HCT116 (cell line): ENCODE data around the gene ITGA7. TPM values are rescaled to one million over a fixed set of nuclear protein-coding genes. Genes with fewer than 3 reads are reported as not detected.

ENCODE experiments used
- ATAC-seq: fragments of 200-7000 bp; cut with Tn5 transposase; 2 replicates; pipeline ENCODE4 v1.9.1; 2020; ENCODE audit warnings: mild to moderate bottlenecking, moderate library complexity
- BruUV-seq: library from RNA; stranded (reverse); fragments of 400-500 nt; replicated peaks from 2 replicates; lab custom pipeline; 2021; lab: Mats Ljungman, UMichigan
- CTCF ChIA-PET: fragments of 300-600 bp; sonication (Branson Sonifier 250); formaldehyde crosslinking; loops from one replicate; lab custom pipeline; 2021; ENCODE audit warnings: antibody characterized with exemption; lab: Charles Lee
- POLR2A ChIA-PET: fragments of 300-600, 350-600 bp; sonication (Branson Sonifier 250); formaldehyde crosslinking; loops from one replicate; lab custom pipeline; 2021; ENCODE audit warnings: antibody characterized with exemption; lab: Charles Lee
- RAD21 ChIA-PET, 2 experiments: fragments of 300-600 bp; sonication (Branson Sonifier 250); formaldehyde crosslinking; loops; one replicate each; lab custom pipeline; 2023; ENCODE audit warnings: low total read pairs in 2 of 2; ENCODE audit not compliant: uncharacterized antibody in 2 of 2, unreplicated experiment in 2 of 2, low non-redundant PET in 1 of 2; lab: Charles Lee
- DNase-seq: peaks from one replicate; pipeline ENCODE4 v3.0.0-alpha.2; 2010; ENCODE audit warnings: low read depth, low spot score
- H2AFZ ChIP-seq: fragments of 200-600 bp; shearing (Covaris generic), sonication (generic); 2 replicates; pipeline ENCODE4 v1.6.1; 2017; ENCODE audit warnings: low read depth, mixed run types, mixed read lengths, antibody characterized with exemption, low read length; ENCODE audit not compliant: poor library complexity, severe bottlenecking
- H3K27ac ChIP-seq: 2 replicates; pipeline ENCODE4 v1.5.1; 2012; ENCODE audit warnings: low read depth, low read length
- H3K27me3 ChIP-seq: fragments of 200-600 bp; sonication (generic); 2 replicates; pipeline ENCODE4 v1.6.1; 2016; ENCODE audit warnings: mixed run types, low read length, mixed read lengths; ENCODE audit not compliant: insufficient read depth
- H3K36me3 ChIP-seq, 2 experiments: fragments of 200-500 bp in 1 of 2; fragments of 200-600 bp in 1 of 2; sonication (Bioruptor generic) in 1 of 2; sonication (generic) in 1 of 2; 2 replicates each; pipeline versions ENCODE4 v1.5.1 to v1.6.1; 2014 to 2016; ENCODE audit warnings: low read length in 2 of 2, inconsistent platforms in 1 of 2, mixed read lengths in 1 of 2, mixed run types in 1 of 2; ENCODE audit not compliant: insufficient read depth in 2 of 2, control insufficient read depth in 1 of 2
- H3K4me1 ChIP-seq, 2 experiments: fragments of 200-600 bp in 1 of 2; sonication (generic) in 1 of 2; 2 replicates each; pipeline versions ENCODE4 v1.5.1 to v1.6.1; 2012 to 2017; ENCODE audit warnings: low read length in 2 of 2, inconsistent platforms in 1 of 2, mild to moderate bottlenecking in 1 of 2, mixed read lengths in 1 of 2, mixed run types in 1 of 2, moderate library complexity in 1 of 2; ENCODE audit not compliant: insufficient read depth in 2 of 2, control insufficient read depth in 1 of 2
- H3K4me2 ChIP-seq: fragments of 200-600 bp; sonication (generic); 2 replicates; pipeline ENCODE4 v1.6.1; 2017; ENCODE audit warnings: mixed run types, low read length, mixed read lengths
- H3K4me3 ChIP-seq, 2 experiments: fragments of 200-600 bp in 1 of 2; sonication (generic) in 1 of 2; replicated peaks in 1 of 2; 2 replicates each; pipeline ENCODE4 v1.5.1; 2011 to 2016; ENCODE audit warnings: low read length in 2 of 2, control low read depth in 1 of 2, low read depth in 1 of 2, mild to moderate bottlenecking in 1 of 2, mixed read lengths in 1 of 2, mixed run types in 1 of 2
- H3K79me2 ChIP-seq: fragments of 200-600 bp; sonication (generic); 2 replicates; pipeline ENCODE4 v1.6.1; 2017; ENCODE audit warnings: mild to moderate bottlenecking, mixed run types, low read length, moderate library complexity, mixed read lengths; ENCODE audit not compliant: insufficient read depth
- H3K9ac ChIP-seq: fragments of 200-600 bp; sonication (generic); 2 replicates; pipeline ENCODE4 v1.6.1; 2016; ENCODE audit warnings: low read length, mixed read lengths
- H3K9me2 ChIP-seq: fragments of 200-600 bp; sonication (generic), shearing (Covaris generic); 2 replicates; pipeline ENCODE4 v1.6.1; 2017; ENCODE audit warnings: mixed run types, mild to moderate bottlenecking, moderate library complexity; ENCODE audit not compliant: insufficient read depth
- H3K9me3 ChIP-seq, 2 experiments: fragments of 200-500 bp in 1 of 2; fragments of 200-600 bp in 1 of 2; sonication (Bioruptor generic) in 1 of 2; sonication (generic) in 1 of 2; 2 replicates each; pipeline ENCODE4 v1.6.1; 2014 to 2017; ENCODE audit warnings: low read length in 2 of 2, mixed read lengths in 2 of 2, inconsistent platforms in 1 of 2, low read depth in 1 of 2, mild to moderate bottlenecking in 1 of 2, mixed run types in 1 of 2, moderate library complexity in 1 of 2; ENCODE audit not compliant: control insufficient read depth in 1 of 2, insufficient read depth in 1 of 2
- H4K20me1 ChIP-seq: fragments of 200-600 bp; sonication (generic), shearing (Covaris generic); 2 replicates; pipeline ENCODE4 v1.6.1; 2017; ENCODE audit warnings: mixed run types, mild to moderate bottlenecking, moderate library complexity; ENCODE audit not compliant: insufficient read depth
- CBX3 ChIP-seq: IDR thresholded peaks from 2 replicates; pipeline ENCODE4 v1.6.1; 2012; ENCODE audit warnings: low read depth
- POLR2A ChIP-seq: IDR thresholded peaks from 2 replicates; pipeline ENCODE4 v1.7.0; 2011; ENCODE audit warnings: borderline replicate concordance; ENCODE audit not compliant: insufficient read depth, insufficient read length; ENCODE audit errors: extremely low read depth
- RAD21 ChIP-seq: IDR thresholded peaks from 2 replicates; pipeline ENCODE4 v1.6.1; 2012; ENCODE audit warnings: low read depth, mild to moderate bottlenecking
- SIN3A ChIP-seq: IDR thresholded peaks from 2 replicates; pipeline ENCODE4 v1.6.1; 2012; ENCODE audit warnings: low read depth
- SRF ChIP-seq: IDR thresholded peaks from 2 replicates; pipeline ENCODE4 v1.6.1; 2012; ENCODE audit warnings: low read depth
- TCF7L2 ChIP-seq: IDR thresholded peaks from 2 replicates; pipeline ENCODE4 v1.7.0; 2011; ENCODE audit warnings: borderline replicate concordance, inconsistent platforms; ENCODE audit not compliant: insufficient read depth, insufficient read length; ENCODE audit errors: extremely low read depth
- ZFX ChIP-seq: fragments of 450-650 bp; IDR thresholded peaks from 2 replicates; pipeline ENCODE4 v1.6.1; 2017
- intact Hi-C: fragments of 100-400 bp; cut with micrococcal nuclease; formaldehyde crosslinking; loops from 2 replicates; pipeline ENCODE4 v1.10.0; 2022
- total RNA-seq: library from RNA; stranded (reverse); gene quantifications from one replicate; pipeline ENCODE4 v1.2.1, GENCODE V29; 2021; ENCODE audit not compliant: unreplicated experiment
- TF ChIP-seq, protein P1 (sequence below): IDR thresholded peaks from 2 replicates; pipeline ENCODE4 v1.6.1; 2011; ENCODE audit warnings: mild to moderate bottlenecking, low read length, moderate library complexity; ENCODE audit not compliant: insufficient replicate concordance; ENCODE audit errors: extremely low read depth

The ITGA7 gene
- total RNA-seq, 1 experiment from 2014 or later = 17.8 TPM

DNA sequence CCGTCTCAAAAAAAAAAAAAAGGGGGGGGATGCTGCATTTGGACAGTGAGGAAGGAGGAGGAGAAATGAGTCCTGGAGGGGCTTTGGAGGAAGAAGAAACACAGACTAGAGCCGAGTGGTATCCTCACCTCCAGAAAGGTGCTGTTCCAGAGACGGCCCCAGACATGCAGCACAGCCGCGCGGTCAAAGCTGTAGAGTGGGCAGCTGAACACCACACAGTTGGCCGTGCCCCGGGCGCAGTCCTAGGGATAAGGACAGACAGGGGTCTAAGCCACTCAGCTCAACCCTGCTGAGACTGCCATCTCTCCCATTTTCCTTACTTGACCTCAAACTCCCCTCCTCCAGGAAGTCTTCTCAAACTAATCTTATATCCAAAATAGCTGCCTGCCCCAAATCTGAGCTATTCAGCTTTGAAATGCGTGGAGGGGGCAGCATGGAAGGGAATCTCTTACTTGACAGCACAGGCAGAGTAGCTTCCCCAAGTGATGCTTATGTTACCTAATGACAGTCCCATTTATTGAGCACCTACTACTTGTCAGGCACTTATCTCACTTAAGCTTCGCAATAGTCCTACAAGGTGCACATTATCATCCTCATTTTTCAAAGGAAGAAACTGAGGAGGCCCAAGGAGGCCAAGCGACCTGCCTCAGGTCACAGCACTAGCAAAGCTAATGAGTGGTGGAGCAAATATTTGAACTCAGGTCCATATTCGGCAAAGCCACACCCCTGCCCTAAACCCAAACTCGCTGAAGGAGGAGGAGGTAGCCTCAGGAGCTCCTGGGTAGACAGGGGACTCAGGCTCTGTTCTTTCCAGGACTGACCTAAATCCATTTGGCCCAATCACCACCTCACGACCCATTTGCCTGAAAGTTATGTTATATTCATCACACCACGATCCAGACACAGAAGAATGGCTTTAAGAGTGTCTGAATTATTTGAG is 18.7 kb downstream of the ITGA7 start:
- Histone ChIP-seq H3K4me1 (no peaks in the 10 kb centered on the region), H3K36me3 (no peaks in the 10 kb centered on the region), H3K9me3 (no peaks in the 10 kb centered on the region), H3K4me2 (no peak overlapping the region), H2AFZ (no peak overlapping the region), H4K20me1 (no peaks in the 10 kb centered on the region), H3K79me2 (no peaks in the 10 kb centered on the region), H3K9me2 (no peaks in the 10 kb centered on the region), H3K27ac (no peak overlapping the region), H3K9ac (no peak overlapping the region), H3K4me3 (no peak overlapping the region), H3K27me3 (no peaks in the 10 kb centered on the region)
- ChIA-PET RAD21 (no interaction called here), POLR2A (interaction anchor here (0.7 kb wide), 1 partner anchor 19 kb away, joined by 7 read pairs; no protein-coding TSS in a partner anchor), CTCF (interaction anchor here (0.6 kb wide), 1 partner anchor 8 kb away, joined by 8 read pairs; a partner anchor contains a TSS)
- ATAC-seq (no peak), DNase-seq (no peak)
- intact Hi-C loops = no loop called here
- no TSS peak for BruUV-seq
- TF ChIP-seq, protein P1, sequence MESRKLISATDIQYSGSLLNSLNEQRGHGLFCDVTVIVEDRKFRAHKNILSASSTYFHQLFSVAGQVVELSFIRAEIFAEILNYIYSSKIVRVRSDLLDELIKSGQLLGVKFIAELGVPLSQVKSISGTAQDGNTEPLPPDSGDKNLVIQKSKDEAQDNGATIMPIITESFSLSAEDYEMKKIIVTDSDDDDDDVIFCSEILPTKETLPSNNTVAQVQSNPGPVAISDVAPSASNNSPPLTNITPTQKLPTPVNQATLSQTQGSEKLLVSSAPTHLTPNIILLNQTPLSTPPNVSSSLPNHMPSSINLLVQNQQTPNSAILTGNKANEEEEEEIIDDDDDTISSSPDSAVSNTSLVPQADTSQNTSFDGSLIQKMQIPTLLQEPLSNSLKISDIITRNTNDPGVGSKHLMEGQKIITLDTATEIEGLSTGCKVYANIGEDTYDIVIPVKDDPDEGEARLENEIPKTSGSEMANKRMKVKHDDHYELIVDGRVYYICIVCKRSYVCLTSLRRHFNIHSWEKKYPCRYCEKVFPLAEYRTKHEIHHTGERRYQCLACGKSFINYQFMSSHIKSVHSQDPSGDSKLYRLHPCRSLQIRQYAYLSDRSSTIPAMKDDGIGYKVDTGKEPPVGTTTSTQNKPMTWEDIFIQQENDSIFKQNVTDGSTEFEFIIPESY = no peak
- TF ChIP-seq SIN3A (no peak), TCF7L2 (no peak), CBX3 (no peak)

- no peak for ATAC-seq
- intact Hi-C loops = no loop called here
- CTCF ChIA-PET = no interaction called here
These were observed 20.0 kb downstream of the ITGA7 start for GRCh38 chr12:55687746-55688145.

More at GRCh38 chr12:55687746-55688145, 20.0 kb downstream of the ITGA7 start:
- H3K9me3 ChIP-seq = no peaks in the 10 kb centered on the region
- no peaks in the 10 kb centered on the region for H3K27me3 ChIP-seq
- H3K4me2 ChIP-seq = no peak overlapping the region
- no peak overlapping the region for H3K9ac ChIP-seq
- BruUV-seq = no TSS peak
- H3K27ac ChIP-seq = no peak overlapping the region
- no peak for DNase-seq
- no peak overlapping the region for H3K4me3 ChIP-seq
- 0 out of 2 replicates have a peak, but pooled peaks cover 4% of the 10 kb centered on the region for H3K79me2 ChIP-seq
- no peaks in the 10 kb centered on the region for H3K36me3 ChIP-seq
- RAD21 ChIA-PET = no interaction called here
- no peak overlapping the region for H2AFZ ChIP-seq
- no peak for TF ChIP-seq RAD21
- no peak for TF ChIP-seq SRF
- TF ChIP-seq ZFX = no peak
- no peak for TF ChIP-seq CBX3
- TF ChIP-seq POLR2A = no peak
- TF ChIP-seq TCF7L2 = no peak
- TF ChIP-seq, all 23 proteins: peak for 0
- Histone ChIP-seq H3K4me1 (peaks cover 3 to 4% of the 10 kb centered on the region in 2 experiments; a peak in 3 of 4 replicates), H4K20me1 (no peaks in the 10 kb centered on the region), H3K9me2 (no peaks in the 10 kb centered on the region)
- POLR2A ChIA-PET = interaction anchor here (0.7 kb wide), 1 partner anchor 17 kb away, joined by 7 read pairs; no protein-coding TSS in a partner anchor
